PC-9 (cell line): ENCODE data around the gene IL1RAP. TPM values are rescaled to one million over a fixed set of nuclear protein-coding genes. Genes with fewer than 3 reads are reported as not detected.

Experiments used
- BruUV-seq: library from RNA; stranded (reverse); fragments of 400-500 nt; replicated peaks from 2 replicates; lab custom pipeline; 2021; lab: Mats Ljungman, UMichigan
- CTCF ChIA-PET: fragments of 300-600 bp; sonication (Branson Sonifier 250); formaldehyde crosslinking; loops from one replicate; lab custom pipeline; 2022; ENCODE audit warnings: antibody characterized with exemption; lab: Charles Lee
- POLR2A ChIA-PET: fragments of 300-600 bp; sonication (Branson Sonifier 250); formaldehyde crosslinking; loops from one replicate; lab custom pipeline; 2022; ENCODE audit warnings: antibody characterized with exemption; ENCODE audit not compliant: unreplicated experiment; lab: Charles Lee
- DNase-seq, 2 experiments: peaks; one replicate each; pipeline versions ENCODE4 v3.0.0 to v3.0.0-alpha.2; 2015 to 2022; ENCODE audit warnings: mixed read lengths in 1 of 2
- H2AFZ ChIP-seq: fragments of 200-600 bp; sonication (generic); 2 replicates; pipeline ENCODE4 v1.8.1; 2017; ENCODE audit warnings: antibody characterized with exemption
- H3F3A ChIP-seq: fragments of 200-600 bp; sonication (generic); 2 replicates; pipeline ENCODE4 v1.8.1; 2017; ENCODE audit warnings: antibody characterized with exemption, mild to moderate bottlenecking, low read depth; ENCODE audit not compliant: insufficient read depth
- H3K27ac ChIP-seq: fragments of 200-600 bp; sonication (generic); 2 replicates; pipeline ENCODE4 v1.6.1; 2016; ENCODE audit warnings: mixed run types
- H3K27me3 ChIP-seq: fragments of 200-600 bp; sonication (generic); 2 replicates; pipeline ENCODE4 v1.6.1; 2016; ENCODE audit warnings: low read depth, mixed run types; ENCODE audit not compliant: insufficient read depth
- H3K36me3 ChIP-seq: fragments of 200-600 bp; sonication (generic); 2 replicates; pipeline ENCODE4 v1.6.1; 2016; ENCODE audit warnings: low read depth, mixed run types
- H3K4me1 ChIP-seq: fragments of 200-600 bp; sonication (generic); replicated peaks from 2 replicates; pipeline ENCODE4 v1.6.1; 2016; ENCODE audit warnings: mixed run types; ENCODE audit not compliant: insufficient read depth
- H3K4me2 ChIP-seq: fragments of 200-600 bp; sonication (generic); 2 replicates; pipeline ENCODE4 v1.6.1; 2017; ENCODE audit warnings: mixed run types
- H3K4me3 ChIP-seq: fragments of 200-600 bp; sonication (generic); 2 replicates; pipeline ENCODE4 v1.6.1; 2016; ENCODE audit warnings: mixed run types
- H3K79me2 ChIP-seq: fragments of 200-600 bp; sonication (generic); 2 replicates; pipeline ENCODE4 v1.6.1; 2017; ENCODE audit warnings: low read depth, mixed run types
- H3K9me2 ChIP-seq: fragments of 200-600 bp; sonication (generic); 2 replicates; pipeline ENCODE4 v1.8.1; 2017; ENCODE audit warnings: mild to moderate bottlenecking; ENCODE audit not compliant: insufficient read depth
- H3K9me3 ChIP-seq: fragments of 200-600 bp; sonication (generic); 2 replicates; pipeline ENCODE4 v1.8.1; 2016; ENCODE audit warnings: low read depth; ENCODE audit not compliant: insufficient read depth
- H4K20me1 ChIP-seq: fragments of 200-600 bp; sonication (generic); 2 replicates; pipeline ENCODE4 v1.8.1; 2017; ENCODE audit not compliant: insufficient read depth
- CTCF ChIP-seq: fragments of 200-600 bp; sonication (generic); conservative IDR thresholded peaks from 2 replicates; pipeline ENCODE4 v1.6.1; 2017; ENCODE audit warnings: mixed run types, antibody characterized with exemption, mild to moderate bottlenecking, moderate library complexity
- EZH2 ChIP-seq: fragments of 200-600 bp; sonication (generic); IDR thresholded peaks from 2 replicates; pipeline ENCODE4 v1.8.0; 2017; ENCODE audit warnings: antibody characterized with exemption, low read depth
- intact Hi-C: fragments of 100-400 bp; cut with micrococcal nuclease; formaldehyde crosslinking; loops from one replicate; pipeline ENCODE4 v1.10.0; 2022; ENCODE audit not compliant: unreplicated experiment
- total RNA-seq: library from RNA; stranded (reverse); gene quantifications from 2 replicates; pipeline ENCODE4 v1.2.3, GENCODE V29; 2021

Gene IL1RAP
- total RNA-seq, 1 experiment from 2014 or later = 13.3 TPM

DNA sequence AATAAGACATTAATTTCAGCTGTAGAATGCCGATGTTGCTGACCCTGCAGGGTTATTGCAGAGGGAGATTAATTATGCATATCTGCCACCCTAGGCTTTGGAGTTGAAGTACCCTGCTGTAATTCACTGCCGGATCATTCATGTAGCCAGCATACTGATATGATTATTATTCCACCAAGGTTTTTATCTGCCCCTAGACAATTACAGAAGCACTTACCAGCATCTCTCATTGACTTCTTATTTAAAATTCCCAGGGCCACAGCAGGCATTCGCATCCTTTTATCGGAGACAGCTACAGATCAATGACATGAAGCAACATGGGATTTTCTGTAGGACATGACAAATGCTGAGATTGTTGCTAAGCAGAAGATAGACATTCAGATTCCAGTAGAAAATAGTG lies 31.3 kb downstream of the IL1RAP start:
- H3K9me3 ChIP-seq = no peaks in the 10 kb centered on the region
- no peak overlapping the region for H3K27ac ChIP-seq
- DNase-seq = no peak
- no peaks in the 10 kb centered on the region for H3K9me2 ChIP-seq
- POLR2A ChIA-PET = no interaction called here
- H3K79me2 ChIP-seq = no peaks in the 10 kb centered on the region
- H3K4me2 ChIP-seq = no peak overlapping the region
- intact Hi-C loops = no loop called here
- CTCF ChIA-PET = interaction anchor here (0.6 kb wide), 1 partner anchor 1096 kb away, joined by 4 read pairs; no protein-coding TSS in a partner anchor
- no TSS peak for BruUV-seq
- H3K27me3 ChIP-seq = no peaks in the 10 kb centered on the region
- H4K20me1 ChIP-seq = no peaks in the 10 kb centered on the region
- H3F3A ChIP-seq = no peaks in the 10 kb centered on the region
- TF ChIP-seq EZH2 (no peak), CTCF (no peak)
- H3K36me3 ChIP-seq = no peaks in the 10 kb centered on the region
- no peak overlapping the region for H2AFZ ChIP-seq
- no peak overlapping the region for H3K4me3 ChIP-seq
- no peaks in the 10 kb centered on the region for H3K4me1 ChIP-seq

GRCh38 chr3:190546881-190547510 lies 33.1 kb downstream of the IL1RAP start:
- ChIA-PET CTCF (no interaction called here), POLR2A (interaction anchor here (0.6 kb wide), 1 partner anchor 166 kb away, joined by 7 read pairs; no protein-coding TSS in a partner anchor)
- no TSS peak for BruUV-seq
- Histone ChIP-seq H3K9me3 (no peaks in the 10 kb centered on the region), H4K20me1 (no peaks in the 10 kb centered on the region), H3K4me3 (no peak overlapping the region), H3K4me2 (no peak overlapping the region), H3K36me3 (no peaks in the 10 kb centered on the region), H2AFZ (no peak overlapping the region), H3F3A (no peaks in the 10 kb centered on the region), H3K79me2 (no peaks in the 10 kb centered on the region), H3K9me2 (no peaks in the 10 kb centered on the region), H3K27ac (no peak overlapping the region), H3K27me3 (no peaks in the 10 kb centered on the region), H3K4me1 (no peaks in the 10 kb centered on the region)
- TF ChIP-seq CTCF (no peak), EZH2 (no peak)
- intact Hi-C loops = no loop called here
- DNase-seq = no peak

DNA sequence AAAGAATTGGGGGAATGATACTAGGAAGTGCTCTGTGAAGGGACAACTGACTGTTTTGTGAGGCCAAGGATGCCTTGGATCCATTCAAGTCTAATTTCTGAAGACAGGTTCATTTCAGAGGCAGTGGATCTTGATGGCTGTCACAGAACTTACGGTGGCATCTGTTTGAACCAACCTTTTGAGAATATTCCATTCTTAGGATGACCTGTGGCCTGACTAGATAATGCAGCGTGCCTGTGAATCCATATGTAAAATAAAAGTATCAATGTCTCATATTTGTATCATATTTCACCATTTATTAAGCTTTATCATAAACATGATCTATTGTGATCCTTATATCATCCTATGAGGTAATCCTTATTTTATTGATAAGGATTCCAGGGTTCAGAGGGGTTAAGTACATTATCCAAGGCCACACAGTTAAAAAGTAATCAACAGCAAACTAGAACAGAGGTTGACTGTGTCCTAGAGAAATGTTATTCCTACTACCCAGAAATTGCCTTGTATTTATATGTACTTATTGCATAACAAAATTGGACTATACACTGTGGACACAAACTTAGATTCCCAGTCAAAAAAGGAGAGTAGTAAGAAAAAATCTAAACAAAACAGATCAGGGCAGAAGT lies 34.3 kb downstream of the IL1RAP start:
- no peaks in the 10 kb centered on the region for H4K20me1 ChIP-seq
- TF ChIP-seq EZH2 (no peak), CTCF (no peak)
- H3K9me3 ChIP-seq = no peaks in the 10 kb centered on the region
- H2AFZ ChIP-seq = no peak overlapping the region
- no peak for DNase-seq
- H3K4me2 ChIP-seq = no peak overlapping the region
- no peaks in the 10 kb centered on the region for H3K9me2 ChIP-seq
- ChIA-PET CTCF (no interaction called here), POLR2A (no interaction called here)
- no peaks in the 10 kb centered on the region for H3K27me3 ChIP-seq
- intact Hi-C loops = no loop called here
- no peak overlapping the region for H3K4me3 ChIP-seq
- H3K4me1 ChIP-seq = no peaks in the 10 kb centered on the region
- no TSS peak for BruUV-seq
- H3F3A ChIP-seq = no peaks in the 10 kb centered on the region
- no peak overlapping the region for H3K27ac ChIP-seq
- no peaks in the 10 kb centered on the region for H3K79me2 ChIP-seq
- H3K36me3 ChIP-seq = no peaks in the 10 kb centered on the region
